GM15510 (cell line): Measurements from ENCODE around the gene P3R3URF.

Source experiments
- POLR2A ChIP-seq: IDR thresholded peaks from 3 replicates; pipeline ENCODE4 v1.6.1; 2011; ENCODE audit warnings: borderline replicate concordance; ENCODE audit not compliant: insufficient read length; ENCODE audit errors: extremely low read depth

P3R3URF gene

DNA sequence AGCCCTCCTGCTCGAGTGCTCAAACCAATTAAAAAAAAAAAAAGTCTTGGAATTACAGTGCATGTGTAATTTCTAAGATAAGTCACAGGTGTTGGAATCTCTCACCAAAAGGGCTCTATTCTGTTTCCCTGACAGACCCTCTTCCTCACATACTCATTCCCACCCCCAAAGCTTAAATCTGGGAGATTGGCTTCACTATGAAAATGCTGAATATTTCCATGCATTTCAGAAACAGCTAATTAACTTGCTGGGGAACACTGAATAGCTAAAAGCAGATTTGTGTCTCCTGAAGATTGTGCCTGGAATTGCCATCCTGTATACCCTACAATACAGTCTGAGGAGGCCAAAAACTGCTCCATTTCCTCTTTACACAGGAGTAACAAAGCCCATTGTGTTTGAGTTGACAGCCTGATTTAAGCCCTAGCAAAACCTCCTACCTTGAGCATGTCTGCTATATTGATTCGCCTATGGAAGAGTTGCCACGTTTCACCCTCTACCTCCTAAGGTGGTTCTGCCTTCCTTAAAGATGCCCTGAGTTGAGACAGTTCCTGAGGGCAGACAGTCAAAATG, 42.4 kb downstream of the P3R3URF start:
- TF ChIP-seq POLR2A: no peak

DNA sequence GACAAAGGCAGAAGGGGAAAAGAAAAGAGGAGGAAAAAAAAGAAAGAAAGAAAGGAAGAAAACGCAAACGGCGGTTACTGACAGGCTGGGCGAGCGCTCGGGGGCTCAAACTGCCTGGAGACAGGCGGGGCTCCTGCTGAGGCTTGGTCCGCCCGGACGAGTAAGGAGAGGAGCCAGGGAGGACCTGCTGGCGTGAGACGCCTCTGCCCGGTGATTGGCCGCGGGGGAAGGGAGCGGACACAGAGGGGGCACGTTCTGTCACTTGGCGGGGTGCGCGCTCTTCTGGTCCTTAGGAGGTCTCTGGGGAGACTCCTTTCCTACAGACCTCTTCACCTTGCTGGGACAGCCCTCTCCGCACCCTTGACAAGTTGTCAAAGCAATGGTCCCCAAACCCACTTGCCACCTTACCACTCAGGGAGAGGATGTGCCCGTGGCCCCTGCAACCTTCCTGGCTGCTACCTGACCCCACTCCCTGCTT, 43.1 kb downstream of the P3R3URF start:
- peak; percentile 46 for TF ChIP-seq POLR2A

DNA sequence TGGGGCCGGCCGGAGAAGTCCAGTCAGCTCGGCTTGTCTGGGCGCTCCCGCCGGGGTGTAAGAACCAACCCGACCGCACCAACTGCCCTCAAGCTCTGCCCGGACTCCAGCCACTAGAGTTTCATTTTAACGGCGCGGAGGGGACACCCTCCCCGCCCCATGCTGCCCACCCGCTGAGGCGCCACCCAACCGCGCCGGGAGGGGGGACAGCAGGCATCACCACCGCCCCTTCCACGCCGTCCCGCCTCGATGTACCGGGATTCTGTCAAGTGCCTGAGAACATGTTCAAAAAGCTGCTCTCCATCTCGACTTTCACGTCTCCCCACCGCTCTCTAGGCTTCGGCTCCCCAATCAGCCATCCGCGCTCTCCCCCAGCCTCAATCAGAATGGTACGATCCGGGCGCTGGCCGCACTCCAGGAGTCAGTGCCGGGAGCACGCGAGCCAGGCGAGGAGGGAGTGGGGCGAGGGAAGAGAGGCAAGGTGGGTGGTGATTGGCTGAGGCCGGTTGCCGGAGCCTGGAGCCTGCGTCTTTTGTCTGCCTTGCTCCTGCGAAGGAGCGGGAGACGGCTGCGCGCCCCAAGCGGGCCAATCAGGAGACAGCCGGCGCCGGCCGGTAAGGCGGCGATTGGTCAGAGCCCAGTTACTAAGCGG, 43.6 kb downstream of the P3R3URF start, which contains the start of gene PIK3R3:
Gene PIK3R3, minus strand, starts transcription at position 101 of the 652 bp plus-strand sequence. CDS start 677 bp downstream, outside the sequence.
- peak; percentile 98 for TF ChIP-seq POLR2A

DNA sequence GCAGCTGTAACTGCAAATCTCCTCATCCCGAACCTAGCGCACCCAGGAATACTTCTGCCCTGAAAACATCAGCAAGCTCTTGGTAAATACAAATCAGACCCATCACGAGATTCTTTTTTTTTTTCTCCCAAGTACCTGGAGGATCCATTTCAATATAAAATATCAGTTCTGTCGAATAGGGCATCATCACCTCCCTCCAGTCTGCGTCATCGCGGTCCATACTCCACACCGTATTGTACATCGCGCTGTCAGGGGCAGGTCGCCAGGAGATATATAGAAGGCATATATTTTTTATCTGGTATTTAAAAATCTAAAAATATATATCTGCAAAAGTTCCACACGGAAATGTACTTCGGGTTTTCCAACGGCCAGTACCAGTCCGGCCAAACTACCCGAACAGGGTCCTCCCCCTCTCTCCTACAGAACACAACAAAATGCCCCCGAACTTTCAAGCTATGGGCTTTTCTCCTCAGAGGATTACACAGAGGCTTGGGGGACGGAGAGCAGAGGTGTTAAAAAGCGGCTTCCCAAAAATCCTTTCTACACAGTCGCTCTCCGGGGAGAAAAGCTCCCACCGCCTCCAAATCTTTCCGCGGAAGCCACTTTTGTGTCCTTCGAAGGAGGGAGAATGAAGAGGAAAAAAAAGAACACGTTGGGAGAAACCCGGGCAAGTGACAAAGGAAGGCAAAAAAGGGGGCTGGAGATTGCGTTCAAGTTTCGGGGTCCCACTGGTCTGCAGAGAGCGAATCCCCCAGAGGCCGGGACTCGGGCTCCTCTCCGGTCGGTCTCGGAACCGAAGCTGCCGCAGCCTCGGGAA, 44.4 kb downstream of the P3R3URF start:
- no peak for TF ChIP-seq POLR2A

- no peak for TF ChIP-seq POLR2A
Observed at GRCh38 chr1:46131093-46131492, 45.2 kb downstream of the P3R3URF start.

- TF ChIP-seq POLR2A: no peak
Observed at GRCh38 chr1:46130606-46131005, 45.7 kb downstream of the P3R3URF start.

GRCh38 chr1:46130121-46130520, 46.2 kb downstream of the P3R3URF start:
- no peak for TF ChIP-seq POLR2A

DNA sequence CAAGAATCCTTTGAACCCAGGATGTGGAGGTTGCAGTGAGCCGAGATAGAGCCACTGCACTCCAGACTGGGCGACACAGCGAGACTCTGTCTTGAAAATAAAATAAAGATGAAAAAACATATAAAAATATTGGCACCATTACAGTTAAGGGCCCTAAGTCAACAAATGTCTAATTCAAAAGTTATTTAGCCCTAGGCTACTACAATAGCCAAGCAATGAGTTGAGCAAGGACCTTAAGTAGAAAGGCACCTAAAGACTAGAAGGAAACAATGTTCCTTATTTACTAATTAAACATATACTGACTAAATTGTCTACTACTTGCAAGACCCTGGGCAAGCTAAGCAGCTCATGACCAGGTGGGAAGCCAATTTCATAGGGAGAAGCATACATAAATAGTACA, 47.9 kb downstream of the P3R3URF start:
- TF ChIP-seq POLR2A: no peak
